HEK293 (cell line): ENCODE measurements around the gene MEG3.
"Not testable (repeated sequence)": the region's sequence is repeated elsewhere in the genome, so short reads cannot be mapped to it uniquely, and the experiment has no call there.

Source experiments
- CTCF ChIA-PET: fragments of 350-600 bp; formaldehyde crosslinking; extraction: SDS; loops from one replicate; lab custom pipeline; 2021; ENCODE audit warnings: antibody characterized with exemption; lab: Yijun Ruan, JAX
- POLR2A ChIA-PET: fragments of 300-600 bp; formaldehyde crosslinking; extraction: SDS; loops from one replicate; lab custom pipeline; 2020; ENCODE audit warnings: antibody characterized with exemption, inconsistent platforms; lab: Yijun Ruan, JAX
- H3K27ac ChIP-seq: fragments of 200-500 bp; sonication (Bioruptor generic); 2 replicates; pipeline ENCODE4 v1.5.1; 2014; ENCODE audit warnings: low read depth, low read length, control low read depth, inconsistent platforms; ENCODE audit errors: extremely low read depth
- H3K36me3 ChIP-seq, 2 experiments: fragments of 200-500 bp in 1 of 2; sonication (Bioruptor generic) in 1 of 2; 1 replicate in 1 of 2; 2 replicates in 1 of 2; pipeline ENCODE4 v1.5.1; 2014 to 2017; ENCODE audit warnings: inconsistent platforms in 2 of 2, low read length in 2 of 2; ENCODE audit not compliant: control insufficient read depth in 2 of 2, insufficient read depth in 1 of 2
- H3K4me1 ChIP-seq: fragments of 200-500 bp; sonication (Bioruptor generic); 2 replicates; pipeline ENCODE4 v1.5.1; 2014; ENCODE audit warnings: mild to moderate bottlenecking, low read length, inconsistent platforms; ENCODE audit not compliant: control insufficient read depth, insufficient read depth
- H3K4me3 ChIP-seq: 2 replicates; pipeline ENCODE4 v1.5.1; 2011; ENCODE audit warnings: low read depth, mild to moderate bottlenecking, control low read depth, low read length, moderate library complexity
- H3K9me3 ChIP-seq: fragments of 200-500 bp; sonication (Bioruptor generic); 2 replicates; pipeline ENCODE4 v1.5.1; 2014; ENCODE audit warnings: low read depth, low read length, inconsistent platforms; ENCODE audit not compliant: control insufficient read depth, insufficient read depth
- GFI1B ChIP-seq: fragments of 450-650 bp; formaldehyde crosslinking; IDR thresholded peaks from 2 replicates; pipeline ENCODE4 v1.5.1; 2016; ENCODE audit warnings: missing biosample characterization, missing genetic modification characterization
- ZBTB11 ChIP-seq: fragments of 450-650 bp; formaldehyde crosslinking; conservative IDR thresholded peaks from 2 replicates; pipeline ENCODE4 v1.5.1; 2016; ENCODE audit warnings: low read depth, missing biosample characterization, missing genetic modification characterization
- ZBTB8A ChIP-seq: fragments of 450-650 bp; formaldehyde crosslinking; IDR thresholded peaks from 2 replicates; pipeline ENCODE4 v1.5.1; 2016; ENCODE audit warnings: missing biosample characterization, missing genetic modification characterization
- ZNF140 ChIP-seq: fragments of 450-650 bp; formaldehyde crosslinking; IDR thresholded peaks from 2 replicates; pipeline ENCODE4 v1.5.1; 2016; ENCODE audit warnings: missing biosample characterization, missing genetic modification characterization
- ZNF202 ChIP-seq: fragments of 450-650 bp; formaldehyde crosslinking; IDR thresholded peaks from 2 replicates; pipeline ENCODE4 v1.5.1; 2016; ENCODE audit warnings: missing biosample characterization, missing genetic modification characterization, borderline replicate concordance
- ZNF223 ChIP-seq: fragments of 450-650 bp; formaldehyde crosslinking; IDR thresholded peaks from 2 replicates; pipeline ENCODE4 v1.5.1; 2016; ENCODE audit warnings: missing biosample characterization, missing genetic modification characterization
- ZNF266 ChIP-seq: fragments of 450-650 bp; formaldehyde crosslinking; IDR thresholded peaks from 2 replicates; pipeline ENCODE4 v1.5.1; 2016; ENCODE audit warnings: missing biosample characterization, missing genetic modification characterization, low read depth
- ZNF292 ChIP-seq: fragments of 450-650 bp; formaldehyde crosslinking; IDR thresholded peaks from 2 replicates; pipeline ENCODE4 v1.5.1; 2016; ENCODE audit warnings: low read depth, missing biosample characterization, missing genetic modification characterization, borderline replicate concordance
- ZNF354C ChIP-seq: fragments of 450-650 bp; formaldehyde crosslinking; IDR thresholded peaks from 2 replicates; pipeline ENCODE4 v1.5.1; 2016; ENCODE audit warnings: missing biosample characterization, missing genetic modification characterization, low read depth, borderline replicate concordance
- ZNF404 ChIP-seq: fragments of 450-650 bp; formaldehyde crosslinking; IDR thresholded peaks from 2 replicates; pipeline ENCODE4 v1.5.1; 2017; ENCODE audit warnings: missing biosample characterization, missing genetic modification characterization
- ZNF426 ChIP-seq: fragments of 450-650 bp; formaldehyde crosslinking; IDR thresholded peaks from 2 replicates; pipeline ENCODE4 v1.5.1; 2017; ENCODE audit warnings: missing biosample characterization, missing genetic modification characterization, mild to moderate bottlenecking, inconsistent platforms, moderate library complexity
- ZNF433 ChIP-seq: fragments of 450-650 bp; formaldehyde crosslinking; IDR thresholded peaks from 2 replicates; pipeline ENCODE4 v1.5.1; 2016; ENCODE audit warnings: missing biosample characterization, missing genetic modification characterization, low read depth
- ZNF510 ChIP-seq: fragments of 450-650 bp; formaldehyde crosslinking; IDR thresholded peaks from 2 replicates; pipeline ENCODE4 v1.5.1; 2018; ENCODE audit warnings: mild to moderate bottlenecking, missing genetic modification characterization, missing biosample characterization; ENCODE audit not compliant: insufficient replicate concordance
- ZNF530 ChIP-seq: fragments of 450-650 bp; formaldehyde crosslinking; IDR thresholded peaks from 2 replicates; pipeline ENCODE4 v1.5.1; 2016; ENCODE audit warnings: low read depth, missing biosample characterization, missing genetic modification characterization
- ZNF555 ChIP-seq: fragments of 450-650 bp; formaldehyde crosslinking; conservative IDR thresholded peaks from 2 replicates; pipeline ENCODE4 v1.5.1; 2017; ENCODE audit warnings: missing biosample characterization, mild to moderate bottlenecking, missing genetic modification characterization, inconsistent platforms
- ZNF558 ChIP-seq: fragments of 450-650 bp; formaldehyde crosslinking; IDR thresholded peaks from 2 replicates; pipeline ENCODE4 v1.5.1; 2016; ENCODE audit warnings: missing biosample characterization, missing genetic modification characterization
- ZNF560 ChIP-seq: fragments of 450-650 bp; formaldehyde crosslinking; IDR thresholded peaks from 2 replicates; pipeline ENCODE4 v1.5.1; 2017; ENCODE audit warnings: missing biosample characterization, missing genetic modification characterization, borderline replicate concordance
- ZNF580 ChIP-seq: fragments of 450-650 bp; formaldehyde crosslinking; IDR thresholded peaks from 2 replicates; pipeline ENCODE4 v1.5.1; 2016; ENCODE audit warnings: missing biosample characterization, missing genetic modification characterization
- ZNF623 ChIP-seq: fragments of 450-650 bp; formaldehyde crosslinking; IDR thresholded peaks from 2 replicates; pipeline ENCODE4 v1.5.1; 2016; ENCODE audit warnings: missing biosample characterization, missing genetic modification characterization
- ZNF654 ChIP-seq: fragments of 450-650 bp; formaldehyde crosslinking; IDR thresholded peaks from 2 replicates; pipeline ENCODE4 v1.5.1; 2016; ENCODE audit warnings: low read depth, missing biosample characterization, missing genetic modification characterization
- ZNF664 ChIP-seq: fragments of 450-650 bp; formaldehyde crosslinking; IDR thresholded peaks from 2 replicates; pipeline ENCODE4 v1.5.1; 2016; ENCODE audit warnings: missing biosample characterization, missing genetic modification characterization
- ZNF791 ChIP-seq: fragments of 450-650 bp; formaldehyde crosslinking; IDR thresholded peaks from 2 replicates; pipeline ENCODE4 v1.5.1; 2016; ENCODE audit warnings: missing biosample characterization, missing genetic modification characterization
- ZXDB ChIP-seq: fragments of 450-650 bp; formaldehyde crosslinking; IDR thresholded peaks from 2 replicates; pipeline ENCODE4 v1.5.1; 2016; ENCODE audit warnings: missing biosample characterization, missing genetic modification characterization
- TF ChIP-seq, protein P1 (sequence below): fragments of 450-650 bp; formaldehyde crosslinking; IDR thresholded peaks from 2 replicates; pipeline ENCODE4 v1.5.1; 2016; ENCODE audit warnings: missing biosample characterization, missing genetic modification characterization
- TF ChIP-seq, protein P2 (sequence below): fragments of 450-650 bp; formaldehyde crosslinking; conservative IDR thresholded peaks from 2 replicates; pipeline ENCODE4 v1.5.1; 2016; ENCODE audit warnings: low read depth, missing biosample characterization, missing genetic modification characterization

MEG3 gene

GRCh38 chr14:100818923-100819322 is 7.0 kb upstream of the MEG3 start:
- CTCF ChIA-PET: interaction anchor here (0.7 kb wide), 2 partner anchors 162 to 165 kb away, joined by 3 to 4 read pairs; no protein-coding TSS in a partner anchor
- H3K4me1 ChIP-seq, POLR2A ChIA-PET, H3K36me3 ChIP-seq, H3K4me3 ChIP-seq, H3K9me3 ChIP-seq, H3K27ac ChIP-seq: not testable (repeated sequence)
- TF ChIP-seq ZNF530 (tag by site-specific recombination) (0 out of 2 replicates have a peak, but pooled peaks have one; percentile 33), ZNF140 (tag by site-specific recombination) (peak; percentile 91), ZNF664 (tag by site-specific recombination) (peak; percentile 42; the same call in 1 of the 2 replicates), ZNF202 (tag by site-specific recombination) (0 out of 2 replicates have a peak, but pooled peaks have one; percentile 65), ZNF510 (tag by site-specific recombination) (peak; percentile 27), ZNF791 (0 out of 2 replicates have a peak, but pooled peaks have one; percentile 56), ZBTB8A (tag by site-specific recombination) (peak; percentile 75), ZNF223 (tag by site-specific recombination) (0 out of 2 replicates have a peak, but pooled peaks have one; percentile 22), ZNF292 (tag by site-specific recombination) (0 out of 2 replicates have a peak, but pooled peaks have one; percentile 65), ZNF623 (tag by site-specific recombination) (peak; percentile 76), ZBTB11 (peak; percentile 65), ZNF266 (tag by site-specific recombination) (peak; percentile 81), ZNF654 (tag by site-specific recombination) (peak; percentile 34), GFI1B (peak; percentile 24; the same call in 1 of the 2 replicates), ZNF558 (tag by site-specific recombination) (peak; percentile 60; the same call in 1 of the 2 replicates), ZXDB (tag by site-specific recombination) (peak; percentile 46; the same call in 1 of the 2 replicates), ZNF433 (peak; percentile 54; the same call in 1 of the 2 replicates), ZNF354C (peak; percentile 57; the same call in 1 of the 2 replicates), ZNF426 (tag by site-specific recombination) (peak; percentile 73), ZNF555 (tag by site-specific recombination) (peak; percentile 79), ZNF560 (tag by site-specific recombination) (0 out of 2 replicates have a peak, but pooled peaks have one; percentile 50), ZNF404 (tag by site-specific recombination) (peak; percentile 51; the same call in 1 of the 2 replicates), ZNF580 (0 out of 2 replicates have a peak, but pooled peaks have one; percentile 22)
- TF ChIP-seq, protein P1, sequence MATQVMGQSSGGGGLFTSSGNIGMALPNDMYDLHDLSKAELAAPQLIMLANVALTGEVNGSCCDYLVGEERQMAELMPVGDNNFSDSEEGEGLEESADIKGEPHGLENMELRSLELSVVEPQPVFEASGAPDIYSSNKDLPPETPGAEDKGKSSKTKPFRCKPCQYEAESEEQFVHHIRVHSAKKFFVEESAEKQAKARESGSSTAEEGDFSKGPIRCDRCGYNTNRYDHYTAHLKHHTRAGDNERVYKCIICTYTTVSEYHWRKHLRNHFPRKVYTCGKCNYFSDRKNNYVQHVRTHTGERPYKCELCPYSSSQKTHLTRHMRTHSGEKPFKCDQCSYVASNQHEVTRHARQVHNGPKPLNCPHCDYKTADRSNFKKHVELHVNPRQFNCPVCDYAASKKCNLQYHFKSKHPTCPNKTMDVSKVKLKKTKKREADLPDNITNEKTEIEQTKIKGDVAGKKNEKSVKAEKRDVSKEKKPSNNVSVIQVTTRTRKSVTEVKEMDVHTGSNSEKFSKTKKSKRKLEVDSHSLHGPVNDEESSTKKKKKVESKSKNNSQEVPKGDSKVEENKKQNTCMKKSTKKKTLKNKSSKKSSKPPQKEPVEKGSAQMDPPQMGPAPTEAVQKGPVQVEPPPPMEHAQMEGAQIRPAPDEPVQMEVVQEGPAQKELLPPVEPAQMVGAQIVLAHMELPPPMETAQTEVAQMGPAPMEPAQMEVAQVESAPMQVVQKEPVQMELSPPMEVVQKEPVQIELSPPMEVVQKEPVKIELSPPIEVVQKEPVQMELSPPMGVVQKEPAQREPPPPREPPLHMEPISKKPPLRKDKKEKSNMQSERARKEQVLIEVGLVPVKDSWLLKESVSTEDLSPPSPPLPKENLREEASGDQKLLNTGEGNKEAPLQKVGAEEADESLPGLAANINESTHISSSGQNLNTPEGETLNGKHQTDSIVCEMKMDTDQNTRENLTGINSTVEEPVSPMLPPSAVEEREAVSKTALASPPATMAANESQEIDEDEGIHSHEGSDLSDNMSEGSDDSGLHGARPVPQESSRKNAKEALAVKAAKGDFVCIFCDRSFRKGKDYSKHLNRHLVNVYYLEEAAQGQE (tag by site-specific recombination): peak; percentile 67
- TF ChIP-seq, protein P2, sequence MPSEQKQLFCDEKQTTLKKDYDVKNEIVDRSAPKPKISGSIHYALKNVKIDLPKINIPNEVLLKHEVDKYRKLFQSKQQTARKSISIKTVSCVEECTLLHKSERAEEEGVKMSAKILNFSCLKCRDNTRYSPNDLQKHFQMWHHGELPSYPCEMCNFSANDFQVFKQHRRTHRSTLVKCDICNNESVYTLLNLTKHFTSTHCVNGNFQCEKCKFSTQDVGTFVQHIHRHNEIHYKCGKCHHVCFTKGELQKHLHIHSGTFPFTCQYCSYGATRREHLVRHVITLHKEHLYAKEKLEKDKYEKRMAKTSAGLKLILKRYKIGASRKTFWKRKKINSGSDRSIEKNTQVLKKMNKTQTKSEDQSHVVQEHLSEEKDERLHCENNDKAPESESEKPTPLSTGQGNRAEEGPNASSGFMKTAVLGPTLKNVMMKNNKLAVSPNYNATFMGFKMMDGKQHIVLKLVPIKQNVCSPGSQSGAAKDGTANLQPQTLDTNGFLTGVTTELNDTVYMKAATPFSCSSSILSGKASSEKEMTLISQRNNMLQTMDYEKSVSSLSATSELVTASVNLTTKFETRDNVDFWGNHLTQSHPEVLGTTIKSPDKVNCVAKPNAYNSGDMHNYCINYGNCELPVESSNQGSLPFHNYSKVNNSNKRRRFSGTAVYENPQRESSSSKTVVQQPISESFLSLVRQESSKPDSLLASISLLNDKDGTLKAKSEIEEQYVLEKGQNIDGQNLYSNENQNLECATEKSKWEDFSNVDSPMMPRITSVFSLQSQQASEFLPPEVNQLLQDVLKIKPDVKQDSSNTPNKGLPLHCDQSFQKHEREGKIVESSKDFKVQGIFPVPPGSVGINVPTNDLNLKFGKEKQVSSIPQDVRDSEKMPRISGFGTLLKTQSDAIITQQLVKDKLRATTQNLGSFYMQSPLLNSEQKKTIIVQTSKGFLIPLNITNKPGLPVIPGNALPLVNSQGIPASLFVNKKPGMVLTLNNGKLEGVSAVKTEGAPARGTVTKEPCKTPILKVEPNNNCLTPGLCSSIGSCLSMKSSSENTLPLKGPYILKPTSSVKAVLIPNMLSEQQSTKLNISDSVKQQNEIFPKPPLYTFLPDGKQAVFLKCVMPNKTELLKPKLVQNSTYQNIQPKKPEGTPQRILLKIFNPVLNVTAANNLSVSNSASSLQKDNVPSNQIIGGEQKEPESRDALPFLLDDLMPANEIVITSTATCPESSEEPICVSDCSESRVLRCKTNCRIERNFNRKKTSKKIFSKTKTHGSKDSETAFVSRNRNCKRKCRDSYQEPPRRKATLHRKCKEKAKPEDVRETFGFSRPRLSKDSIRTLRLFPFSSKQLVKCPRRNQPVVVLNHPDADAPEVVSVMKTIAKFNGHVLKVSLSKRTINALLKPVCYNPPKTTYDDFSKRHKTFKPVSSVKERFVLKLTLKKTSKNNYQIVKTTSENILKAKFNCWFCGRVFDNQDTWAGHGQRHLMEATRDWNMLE: peak; percentile 87
